ENCODE measurements around the gene RAPGEF4. TPM values are rescaled to one million over a fixed set of nuclear protein-coding genes. Genes with fewer than 3 reads are reported as not detected.

RAPGEF4 gene
- total RNA-seq, 1 experiment from 2014 or later: 0.59 TPM

DNA sequence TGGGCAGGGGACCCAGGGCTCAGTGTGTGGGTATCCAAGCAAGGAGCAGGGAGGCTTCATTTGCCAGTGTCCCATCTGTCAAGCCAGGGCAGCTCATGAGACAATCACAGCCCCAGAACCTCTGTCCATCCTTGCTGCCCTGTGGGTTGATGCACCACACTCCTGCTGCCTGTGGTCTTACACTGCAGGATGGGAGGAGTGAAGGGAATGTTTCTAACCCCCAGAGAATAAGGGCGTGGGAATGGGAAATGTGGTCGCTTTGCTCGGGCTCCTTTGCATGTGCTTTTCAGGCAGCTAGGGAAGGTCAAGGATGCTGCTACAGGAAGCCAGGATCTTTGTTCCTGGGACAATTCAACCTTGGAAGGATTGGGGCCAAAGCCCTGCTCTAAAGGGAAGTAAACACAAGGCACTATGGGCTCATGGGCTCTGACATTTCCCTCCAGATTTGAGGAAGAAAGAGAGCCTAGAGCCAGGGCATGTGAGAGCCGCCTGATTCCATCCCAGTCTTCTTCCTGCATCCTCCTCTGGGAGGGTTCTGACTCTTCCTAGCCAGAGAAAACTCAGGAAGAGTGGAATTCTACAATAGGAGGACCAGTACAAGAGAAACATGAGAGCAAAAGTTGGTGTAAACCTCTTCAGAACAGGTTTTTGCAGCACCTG, 321.2 kb downstream of the RAPGEF4 start:
- no peaks in the 10 kb centered on the region for H3K9me2 ChIP-seq (ENCODE audit: insufficient read depth)
- POLR2A ChIA-PET: no interaction called here
- H2AFZ ChIP-seq (ENCODE audit: low read depth, low read length, poor library complexity, severe bottlenecking): no peak overlapping the region
- no peak overlapping the region for H3K4me2 ChIP-seq (ENCODE audit: low read length)
- no peaks in the 10 kb centered on the region for H3K36me3 ChIP-seq (ENCODE audit: control insufficient read depth in 1 of 2, insufficient read depth in 2 of 2, low read length in 2 of 2)
- no peak overlapping the region for H3K4me3 ChIP-seq (replicated peaks in 1 of 2; ENCODE audit: low read depth in 1 of 2, low read length in 2 of 2)
- no peak for ATAC-seq
- DNase-seq (ENCODE audit: low read depth, low spot score): no peak
- RAD21 ChIA-PET (ENCODE audit: low non-redundant PET in 1 of 2, low total read pairs in 2 of 2, uncharacterized antibody in 2 of 2, unreplicated experiment in 2 of 2): no interaction called here
- H3K9me3 ChIP-seq (ENCODE audit: control insufficient read depth in 1 of 2, insufficient read depth in 1 of 2, low read depth in 1 of 2, low read length in 2 of 2): no peaks in the 10 kb centered on the region
- H3K27me3 ChIP-seq (ENCODE audit: insufficient read depth, low read length): no peaks in the 10 kb centered on the region
- no peaks in the 10 kb centered on the region for H4K20me1 ChIP-seq (ENCODE audit: insufficient read depth)
- intact Hi-C loops (cut with micrococcal nuclease): no loop called here
- H3K27ac ChIP-seq (ENCODE audit: low read depth, low read length): no peak overlapping the region
- no peak for TF ChIP-seq YY1 (IDR thresholded peaks at IDR 0.05; ENCODE audit: extremely low read depth, insufficient replicate concordance, low read depth, low read length)
- TF ChIP-seq POLR2A (IDR thresholded peaks at IDR 0.05; ENCODE audit: borderline replicate concordance, extremely low read depth, insufficient read depth, insufficient read length): no peak
- TF ChIP-seq CEBPB (IDR thresholded peaks at IDR 0.05; ENCODE audit: low read depth): no peak
- no peak for TF ChIP-seq TCF7L2 (IDR thresholded peaks at IDR 0.05; ENCODE audit: borderline replicate concordance, extremely low read depth, insufficient read depth, insufficient read length)
- TF ChIP-seq CTCF (IDR thresholded peaks at IDR 0.05 in 2 of 3, conservative IDR thresholded peaks at IDR 0.05 in 1 of 3; ENCODE audit: borderline replicate concordance in 1 of 3, insufficient read depth in 1 of 3, low read depth in 2 of 3, low read length in 2 of 3): no peak
- no peak overlapping the region for H3K9ac ChIP-seq (ENCODE audit: low read length)
- peaks cover 0 to 6% of the 10 kb centered on the region in 2 experiments; a peak in 1 of 4 replicates for H3K4me1 ChIP-seq (ENCODE audit: control insufficient read depth in 1 of 2, insufficient read depth in 2 of 2, low read length in 2 of 2)
- no peaks in the 10 kb centered on the region for H3K79me2 ChIP-seq (ENCODE audit: insufficient read depth, low read length)
- CTCF ChIA-PET: no interaction called here
- BruUV-seq (replicated peaks): no TSS peak

DNA sequence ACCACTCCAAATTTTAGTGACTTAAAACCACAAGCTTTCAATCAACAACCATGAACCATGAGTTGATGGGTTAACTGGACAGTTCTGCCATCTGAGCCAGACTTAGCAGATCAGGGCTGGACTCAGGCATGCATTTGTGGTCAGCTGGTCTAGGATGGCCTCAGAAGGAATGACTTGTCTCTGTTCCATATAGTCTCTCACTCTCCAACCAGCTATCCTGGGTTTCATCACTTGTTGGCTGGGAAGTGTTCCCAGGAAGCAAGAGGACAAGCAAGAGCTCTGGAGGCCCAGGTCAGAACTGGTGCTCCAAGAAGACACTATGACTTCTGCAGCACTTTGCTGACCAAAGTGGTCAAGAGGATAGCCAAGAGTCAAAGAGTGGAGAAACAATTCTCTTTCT, 322.5 kb downstream of the RAPGEF4 start:
- no peaks in the 10 kb centered on the region for H3K79me2 ChIP-seq (ENCODE audit: insufficient read depth, low read length)
- ChIA-PET CTCF (no interaction called here), POLR2A (no interaction called here), RAD21 (ENCODE audit: low non-redundant PET in 1 of 2, low total read pairs in 2 of 2, uncharacterized antibody in 2 of 2, unreplicated experiment in 2 of 2) (no interaction called here)
- no peaks in the 10 kb centered on the region for H3K9me2 ChIP-seq (ENCODE audit: insufficient read depth)
- BruUV-seq (replicated peaks): no TSS peak
- H3K27me3 ChIP-seq (ENCODE audit: insufficient read depth, low read length): no peaks in the 10 kb centered on the region
- no peak for DNase-seq (ENCODE audit: low read depth, low spot score)
- no peak overlapping the region for H3K9ac ChIP-seq (ENCODE audit: low read length)
- no peaks in the 10 kb centered on the region for H4K20me1 ChIP-seq (ENCODE audit: insufficient read depth)
- H2AFZ ChIP-seq (ENCODE audit: low read depth, low read length, poor library complexity, severe bottlenecking): no peak overlapping the region
- no peak overlapping the region for H3K27ac ChIP-seq (ENCODE audit: low read depth, low read length)
- H3K36me3 ChIP-seq (ENCODE audit: control insufficient read depth in 1 of 2, insufficient read depth in 2 of 2, low read length in 2 of 2): no peaks in the 10 kb centered on the region
- intact Hi-C loops (cut with micrococcal nuclease): no loop called here
- TF ChIP-seq SIN3A (IDR thresholded peaks at IDR 0.05; ENCODE audit: low read depth) (no peak), POLR2A (IDR thresholded peaks at IDR 0.05; ENCODE audit: borderline replicate concordance, extremely low read depth, insufficient read depth, insufficient read length) (no peak), EZH2 (IDR thresholded peaks at IDR 0.05) (no peak), REST (IDR thresholded peaks at IDR 0.05; ENCODE audit: low read depth) (no peak), POLR2AphosphoS5 (IDR thresholded peaks at IDR 0.05; ENCODE audit: low read depth, low read length) (no peak), SP1 (IDR thresholded peaks at IDR 0.05; ENCODE audit: low read depth) (no peak), CBX3 (IDR thresholded peaks at IDR 0.05; ENCODE audit: low read depth) (no peak), TCF7L2 (IDR thresholded peaks at IDR 0.05; ENCODE audit: borderline replicate concordance, extremely low read depth, insufficient read depth, insufficient read length) (no peak), CEBPB (IDR thresholded peaks at IDR 0.05; ENCODE audit: low read depth) (no peak)
- TF ChIP-seq, protein P1, sequence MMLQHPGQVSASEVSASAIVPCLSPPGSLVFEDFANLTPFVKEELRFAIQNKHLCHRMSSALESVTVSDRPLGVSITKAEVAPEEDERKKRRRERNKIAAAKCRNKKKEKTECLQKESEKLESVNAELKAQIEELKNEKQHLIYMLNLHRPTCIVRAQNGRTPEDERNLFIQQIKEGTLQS (IDR thresholded peaks at IDR 0.05): no peak
- no peaks in the 10 kb centered on the region for H3K9me3 ChIP-seq (ENCODE audit: control insufficient read depth in 1 of 2, insufficient read depth in 1 of 2, low read depth in 1 of 2, low read length in 2 of 2)
- H3K4me3 ChIP-seq (replicated peaks in 1 of 2; ENCODE audit: low read depth in 1 of 2, low read length in 2 of 2): no peak overlapping the region
- no peak overlapping the region for H3K4me2 ChIP-seq (ENCODE audit: low read length)
- peaks cover 0 to 4% of the 10 kb centered on the region in 2 experiments; a peak in 1 of 4 replicates for H3K4me1 ChIP-seq (ENCODE audit: control insufficient read depth in 1 of 2, insufficient read depth in 2 of 2, low read length in 2 of 2)
- ATAC-seq: no peak
